ENCODE results near the gene MTFMT. TPM values are rescaled to one million over a fixed set of nuclear protein-coding genes. Genes with fewer than 3 reads are reported as not detected.

MTFMT gene
- polyA plus RNA-seq, 1 experiment = 6.4 TPM

- no peak for DNase-seq (ENCODE audit: low read depth)
- Histone ChIP-seq H3K27me3 (ENCODE audit: control insufficient read depth, insufficient read depth, low read length) (peaks cover 13% of the 10 kb centered on the region), H3K4me3 (ENCODE audit: low read depth, low read length) (no peak overlapping the region), H3K36me3 (ENCODE audit: control insufficient read depth, insufficient read depth, low read length) (no peaks in the 10 kb centered on the region)
- no peak for TF ChIP-seq CTCF (IDR thresholded peaks at IDR 0.05; ENCODE audit: insufficient read depth, low read depth, low read length)
- ChIA-PET POLR2A (no interaction called here), CTCF (interaction anchor here (3.5 to 5.8 kb wide), 2 partner anchors 18 to 42 kb away, joined by 13 to 36 read pairs; partner anchors contain the start of gene KBTBD13)
These were observed 29.9 kb upstream of the MTFMT start for GRCh38 chr15:65059369-65059750.

GRCh38 chr15:65058394-65059368 is 29.2 kb upstream of the MTFMT start:
- POLR2A ChIA-PET = no interaction called here
- no peak for TF ChIP-seq CTCF (IDR thresholded peaks at IDR 0.05; ENCODE audit: insufficient read depth, low read depth, low read length)
- Histone ChIP-seq H3K4me3 (ENCODE audit: low read depth, low read length) (no peak overlapping the region), H3K27me3 (ENCODE audit: control insufficient read depth, insufficient read depth, low read length) (peaks cover 12% of the 10 kb centered on the region), H3K36me3 (ENCODE audit: control insufficient read depth, insufficient read depth, low read length) (no peaks in the 10 kb centered on the region)
- CTCF ChIA-PET = interaction anchor here (0.8 to 10.8 kb wide), 4 partner anchors 15 to 42 kb away, joined by 3 to 301 read pairs (median 24); partner anchors contain the start of gene KBTBD13
- DNase-seq (ENCODE audit: low read depth) = no peak

- Histone ChIP-seq H3K27me3 (ENCODE audit: control insufficient read depth, insufficient read depth, low read length) (peaks cover 7% of the 10 kb centered on the region), H3K36me3 (ENCODE audit: control insufficient read depth, insufficient read depth, low read length) (no peaks in the 10 kb centered on the region), H3K4me3 (ENCODE audit: low read depth, low read length) (no peak overlapping the region)
- CTCF ChIA-PET = interaction anchor here (0.8 to 10.8 kb wide), 3 partner anchors 10 to 24 kb away, joined by 3 to 301 read pairs (median 57); partner anchors contain the start of genes KBTBD13 and RASL12
- DNase-seq (ENCODE audit: low read depth) = no peak
- TF ChIP-seq CTCF (IDR thresholded peaks at IDR 0.05; ENCODE audit: insufficient read depth, low read depth, low read length) = no peak
- POLR2A ChIA-PET = no interaction called here
These were observed 28.1 kb upstream of the MTFMT start for GRCh38 chr15:65057549-65057940.

- TF ChIP-seq CTCF (IDR thresholded peaks at IDR 0.05; ENCODE audit: insufficient read depth, low read depth, low read length) = no peak
- Histone ChIP-seq H3K4me3 (ENCODE audit: low read depth, low read length) (no peak overlapping the region), H3K27me3 (ENCODE audit: control insufficient read depth, insufficient read depth, low read length) (peaks cover 7% of the 10 kb centered on the region), H3K36me3 (ENCODE audit: control insufficient read depth, insufficient read depth, low read length) (no peaks in the 10 kb centered on the region)
- ChIA-PET POLR2A (no interaction called here), CTCF (interaction anchor here (5.6 to 10.8 kb wide), 3 partner anchors 11 to 44 kb away, joined by 57 to 301 read pairs (median 70); partner anchors contain the start of genes KBTBD13 and RASL12)
- no peak for DNase-seq (ENCODE audit: low read depth)
These were observed 27.6 kb upstream of the MTFMT start for GRCh38 chr15:65056868-65057548.

GRCh38 chr15:65056106-65056505 is 26.7 kb upstream of the MTFMT start:
- Histone ChIP-seq H3K36me3 (ENCODE audit: control insufficient read depth, insufficient read depth, low read length) (no peaks in the 10 kb centered on the region), H3K4me3 (ENCODE audit: low read depth, low read length) (no peak overlapping the region), H3K27me3 (ENCODE audit: control insufficient read depth, insufficient read depth, low read length) (peaks cover 7% of the 10 kb centered on the region)
- DNase-seq (ENCODE audit: low read depth) = no peak
- no peak for TF ChIP-seq CTCF (IDR thresholded peaks at IDR 0.05; ENCODE audit: insufficient read depth, low read depth, low read length)
- CTCF ChIA-PET = interaction anchor here (1.7 to 10.8 kb wide), 6 partner anchors 11 to 45 kb away, joined by 7 to 301 read pairs (median 44); partner anchors contain the start of genes KBTBD13, RASL12 and SLC51B
- POLR2A ChIA-PET = no interaction called here

All from BJ (cell line).